NB4 (cell line): Measurements from ENCODE around the gene TMEM127.
"Not testable (repeated sequence)": the region's sequence is repeated elsewhere in the genome, so short reads cannot be mapped to it uniquely, and the experiment has no call there.

Source experiments
- DNase-seq: peaks from one replicate; pipeline ENCODE4 v3.0.0; 2010; ENCODE audit warnings: low read depth
- H3K4me3 ChIP-seq: one replicate; pipeline ENCODE4 v1.5.1; 2011; ENCODE audit warnings: mild to moderate bottlenecking, low read depth, low read length, moderate library complexity
- CTCF ChIP-seq: IDR thresholded peaks from one replicate; pipeline ENCODE4 v1.5.1; 2012; ENCODE audit warnings: low read depth, low read length
- MAX ChIP-seq: IDR thresholded peaks from 2 replicates; pipeline ENCODE4 v1.6.1; 2011; ENCODE audit warnings: low read depth, low read length
- MYC ChIP-seq: IDR thresholded peaks from 2 replicates; pipeline ENCODE4 v1.6.1; 2011; ENCODE audit warnings: low read depth, low read length
- POLR2A ChIP-seq: IDR thresholded peaks from 2 replicates; pipeline ENCODE4 v1.6.1; 2011; ENCODE audit warnings: mild to moderate bottlenecking; ENCODE audit not compliant: insufficient read length; ENCODE audit errors: extremely low read depth

TMEM127 gene

GRCh38 chr2:96260387-96261260 is 5.2 kb downstream of the TMEM127 start:
- peak overlapping the region; percentile 27 for H3K4me3 ChIP-seq
- DNase-seq, result peak; percentile 90
- 0 out of 2 replicates have a peak, but pooled peaks have one; percentile 5 for TF ChIP-seq MAX
- peak; percentile 58 for TF ChIP-seq CTCF
- TF ChIP-seq POLR2A, result no peak

DNA sequence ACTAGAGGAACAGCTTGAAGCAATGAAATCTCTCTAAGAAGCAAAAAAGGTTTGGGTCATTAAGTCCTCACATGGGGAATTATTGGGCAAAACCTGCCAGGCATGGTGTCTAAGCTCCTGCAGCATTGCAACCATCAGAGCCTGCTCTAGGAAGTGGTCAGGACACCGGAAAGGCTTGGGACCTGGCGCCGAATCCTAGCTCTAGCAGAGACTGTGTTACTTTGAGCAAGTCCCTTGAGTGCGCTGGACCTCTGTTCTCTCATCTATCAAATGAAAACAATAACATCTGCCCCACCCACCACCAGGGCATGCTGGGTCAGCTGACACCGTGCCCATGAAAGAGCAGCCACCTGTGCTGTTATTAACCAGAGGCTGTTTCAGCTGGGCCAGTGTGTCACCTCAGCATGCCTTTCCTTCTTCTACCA is 6.3 kb downstream of the TMEM127 start:
- DNase-seq, result no peak
- no peak overlapping the region for H3K4me3 ChIP-seq
- TF ChIP-seq CTCF (no peak), MYC (no peak), POLR2A (no peak), MAX (no peak)

- TF ChIP-seq MYC (no peak), MAX (no peak), POLR2A (no peak), CTCF (no peak)
- H3K4me3 ChIP-seq, result no peak overlapping the region
- DNase-seq, result no peak
Observed at GRCh38 chr2:96258166-96259022, 7.4 kb downstream of the TMEM127 start.

- peak; percentile 59 for DNase-seq
- not testable (repeated sequence) for H3K4me3 ChIP-seq
Observed at GRCh38 chr2:96257744-96258143, 8.1 kb downstream of the TMEM127 start.

- DNase-seq, result peak; percentile 67
- TF ChIP-seq MAX (no peak), MYC (no peak), POLR2A (no peak), CTCF (no peak)
Observed at GRCh38 chr2:96256611-96257113, 9.1 kb downstream of the TMEM127 start.

GRCh38 chr2:96254571-96254970 is 11.2 kb downstream of the TMEM127 start:
- TF ChIP-seq POLR2A (no peak), MYC (no peak), MAX (no peak), CTCF (no peak)
- no peak overlapping the region for H3K4me3 ChIP-seq

More at GRCh38 chr2:96256611-96257113, 9.1 kb downstream of the TMEM127 start:
- H3K4me3 ChIP-seq, result peak overlapping the region; percentile 22

More at GRCh38 chr2:96254571-96254970, 11.2 kb downstream of the TMEM127 start:
- no peak for DNase-seq
